H9 (cell line): ENCODE measurements around the gene RNF215. TPM values are rescaled to one million over a fixed set of nuclear protein-coding genes. Genes with fewer than 3 reads are reported as not detected.

ENCODE experiments used
- DNase-seq: peaks from one replicate; pipeline ENCODE4 v3.0.0-alpha.2; 2017
- H2AFZ ChIP-seq: one replicate; pipeline ENCODE4 v1.6.1; 2013; ENCODE audit warnings: mild to moderate bottlenecking, low read length, control low read depth, moderate library complexity
- H2AK5ac ChIP-seq: 2 replicates; pipeline ENCODE4 v1.6.1; 2013; ENCODE audit warnings: low read length, control low read depth, mixed read lengths; ENCODE audit not compliant: insufficient read length
- H2BK120ac ChIP-seq: one replicate; pipeline ENCODE4 v1.6.1; 2013; ENCODE audit warnings: low read depth, mild to moderate bottlenecking, low read length, control low read depth, inconsistent platforms; ENCODE audit not compliant: poor library complexity, severe bottlenecking
- H2BK12ac ChIP-seq: 2 replicates; pipeline ENCODE4 v1.6.1; 2013; ENCODE audit warnings: low read length, control low read depth, mixed read lengths, low read depth; ENCODE audit not compliant: insufficient read length
- H2BK15ac ChIP-seq: 2 replicates; pipeline ENCODE4 v1.6.1; 2013; ENCODE audit warnings: low read depth, low read length, control low read depth
- H2BK20ac ChIP-seq: one replicate; pipeline ENCODE4 v1.6.1; 2013; ENCODE audit warnings: low read depth, mild to moderate bottlenecking, low read length, control low read depth, inconsistent platforms; ENCODE audit not compliant: poor library complexity, severe bottlenecking
- H2BK5ac ChIP-seq: 2 replicates; pipeline ENCODE4 v1.6.1; 2013; ENCODE audit warnings: low read length, control low read depth, mixed read lengths; ENCODE audit not compliant: insufficient read length
- H3K14ac ChIP-seq: 2 replicates; pipeline ENCODE4 v1.6.1; 2013; ENCODE audit warnings: low read length, control low read depth; ENCODE audit not compliant: insufficient read depth
- H3K18ac ChIP-seq: 2 replicates; pipeline ENCODE4 v1.6.1; 2013; ENCODE audit warnings: low read depth, mild to moderate bottlenecking, mixed read lengths, low read length, control low read depth; ENCODE audit not compliant: insufficient read length
- H3K23ac ChIP-seq: 2 replicates; pipeline ENCODE4 v1.6.1; 2013; ENCODE audit warnings: low read length, control low read depth, mixed read lengths, low read depth; ENCODE audit not compliant: insufficient read length
- H3K23me2 ChIP-seq: 2 replicates; pipeline ENCODE4 v1.6.1; 2013; ENCODE audit warnings: low read depth, mild to moderate bottlenecking, mixed read lengths, low read length, control low read depth; ENCODE audit not compliant: insufficient read length, poor library complexity, severe bottlenecking
- H3K27ac ChIP-seq: 2 replicates; pipeline ENCODE4 v1.5.1; 2013; ENCODE audit warnings: low read length, control low read depth, mixed read lengths, low read depth; ENCODE audit not compliant: insufficient read length
- H3K27me3 ChIP-seq: 2 replicates; pipeline ENCODE4 v1.6.1; 2013; ENCODE audit warnings: low read length, control low read depth, inconsistent platforms; ENCODE audit not compliant: insufficient read depth
- H3K4ac ChIP-seq: 2 replicates; pipeline ENCODE4 v1.6.1; 2013; ENCODE audit warnings: low read depth, mild to moderate bottlenecking, control low read depth, inconsistent platforms, low read length, moderate library complexity
- H3K4me1 ChIP-seq: 2 replicates; pipeline ENCODE4 v1.6.1; 2013; ENCODE audit warnings: low read length, control low read depth, inconsistent platforms; ENCODE audit not compliant: insufficient read depth
- H3K4me2 ChIP-seq: 2 replicates; pipeline ENCODE4 v1.6.1; 2013; ENCODE audit warnings: low read length, control low read depth, mixed read lengths; ENCODE audit not compliant: insufficient read length, insufficient read depth
- H3K56ac ChIP-seq: 2 replicates; pipeline ENCODE4 v1.6.1; 2013; ENCODE audit warnings: low read depth, mild to moderate bottlenecking, mixed read lengths, low read length, control low read depth; ENCODE audit not compliant: insufficient read length
- H3K79me1 ChIP-seq: 2 replicates; pipeline ENCODE4 v1.6.1; 2013; ENCODE audit warnings: low read depth, mild to moderate bottlenecking, moderate library complexity, low read length, control low read depth, inconsistent platforms; ENCODE audit not compliant: insufficient read depth, poor library complexity, severe bottlenecking
- H3K79me2 ChIP-seq: 2 replicates; pipeline ENCODE4 v1.6.1; 2013; ENCODE audit warnings: low read length, control low read depth, inconsistent platforms; ENCODE audit not compliant: insufficient read depth
- H3K9ac ChIP-seq: 2 replicates; pipeline ENCODE4 v1.6.1; 2013; ENCODE audit warnings: low read length, control low read depth, mixed read lengths; ENCODE audit not compliant: insufficient read length; ENCODE audit errors: extremely low read depth
- H3K9me3 ChIP-seq: one replicate; pipeline ENCODE4 v1.6.1; 2013; ENCODE audit warnings: low read depth, low read length, inconsistent platforms; ENCODE audit not compliant: control insufficient read depth
- H3T11ph ChIP-seq: one replicate; pipeline ENCODE4 v1.6.1; 2013; ENCODE audit warnings: mild to moderate bottlenecking, low read length, control low read depth, inconsistent platforms
- H4K20me1 ChIP-seq: one replicate; pipeline ENCODE4 v1.6.1; 2013; ENCODE audit not compliant: control insufficient read depth, insufficient read length, insufficient read depth
- H4K5ac ChIP-seq: 2 replicates; pipeline ENCODE4 v1.6.1; 2013; ENCODE audit warnings: low read depth, mild to moderate bottlenecking, mixed read lengths, low read length, control low read depth; ENCODE audit not compliant: insufficient read length
- H4K8ac ChIP-seq: replicated peaks from 2 replicates; pipeline ENCODE4 v1.6.1; 2013; ENCODE audit warnings: low read length, control low read depth, mixed read lengths, low read depth; ENCODE audit not compliant: insufficient read length
- H4K91ac ChIP-seq: 2 replicates; pipeline ENCODE4 v1.6.1; 2013; ENCODE audit warnings: low read depth, mild to moderate bottlenecking, moderate library complexity, mixed read lengths, low read length, control low read depth; ENCODE audit not compliant: insufficient read length
- H3K27ac Mint-ChIP-seq, 3 experiments: 2 replicates in 2 of 3; 3 replicates in 1 of 3; pipeline ENCODE4 v1.8.0; 2020 to 2021; ENCODE audit warnings: mixed read lengths in 3 of 3, mild to moderate bottlenecking in 1 of 3, moderate library complexity in 1 of 3
- H3K27me3 Mint-ChIP-seq: 2 replicates; pipeline ENCODE4 v1.8.0; 2021; ENCODE audit warnings: low read depth, mild to moderate bottlenecking, moderate library complexity, mixed read lengths
- H3K36me3 Mint-ChIP-seq, 3 experiments: 2 replicates in 2 of 3; 3 replicates in 1 of 3; pipeline ENCODE4 v1.8.0; 2020 to 2021; ENCODE audit warnings: low read depth in 3 of 3, mixed read lengths in 3 of 3; ENCODE audit not compliant: insufficient read depth in 1 of 3
- H3K4me1 Mint-ChIP-seq, 2 experiments: 2 replicates each; pipeline ENCODE4 v1.8.0; 2020; ENCODE audit warnings: mixed read lengths in 2 of 2
- H3K4me3 Mint-ChIP-seq, 2 experiments: 2 replicates in 1 of 2; 3 replicates in 1 of 2; pipeline ENCODE4 v1.8.0; 2020 to 2021; ENCODE audit warnings: mild to moderate bottlenecking in 2 of 2, mixed read lengths in 2 of 2, moderate library complexity in 1 of 2
- H3K9me3 Mint-ChIP-seq, 2 experiments: 2 replicates in 1 of 2; 3 replicates in 1 of 2; pipeline ENCODE4 v1.8.0; 2020; ENCODE audit warnings: mild to moderate bottlenecking in 2 of 2, mixed read lengths in 2 of 2, moderate library complexity in 1 of 2
- WGBS: extraction: QIAGEN DNeasy Blood & Tissue Kit; methylation state at CpG from one replicate; pipeline ENCODE4 v1.1.7; 2013; ENCODE audit warnings: missing lambda C conversion rate, low lambda C conversion rate, mixed read lengths; ENCODE audit not compliant: insufficient read length; ENCODE audit errors: extremely low coverage; 5-methylcytosine and 5-hydroxymethylcytosine counted together
- total RNA-seq: library from RNA; stranded (reverse); gene quantifications from 2 replicates; pipeline ENCODE4 v1.2.1, GENCODE V29; 2021
- TF ChIP-seq, protein P1 (sequence below): fragments of 200-600 bp; sonication (generic); conservative IDR thresholded peaks from 3 replicates; pipeline ENCODE4 v1.8.0; 2021; ENCODE audit warnings: antibody characterized with exemption, mild to moderate bottlenecking

Gene RNF215
- total RNA-seq, 1 experiment from 2014 or later = 24.5 TPM

DNA sequence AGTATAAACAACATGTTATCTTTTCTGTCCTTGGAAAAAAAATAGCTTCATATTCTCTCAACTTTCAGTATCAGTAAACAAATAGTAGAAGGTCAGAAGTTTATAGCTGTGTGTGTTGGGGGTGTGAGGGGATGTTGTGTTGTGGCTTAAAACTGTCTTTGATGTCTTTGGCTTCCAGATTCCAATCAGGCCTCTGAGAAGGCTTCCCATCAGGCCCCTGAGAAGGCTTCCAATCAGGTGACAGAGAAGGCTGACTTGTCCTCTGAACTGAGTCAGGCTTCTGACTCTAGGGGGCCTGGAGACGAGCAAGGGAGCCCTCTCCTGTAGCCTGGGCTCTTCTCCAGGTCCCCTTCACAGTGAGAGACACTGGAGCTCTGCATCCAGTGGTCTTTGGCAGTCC, 47.6 kb upstream of the RNF215 start:
- Histone ChIP-seq H3K79me2 (no peaks in the 10 kb centered on the region), H2BK120ac (no peak overlapping the region), H3K79me1 (no peaks in the 10 kb centered on the region), H3K4ac (no peak overlapping the region), H4K91ac (no peak overlapping the region), H3K18ac (no peak overlapping the region), H3K9me3 (no peaks in the 10 kb centered on the region), H3T11ph (no peak overlapping the region), H3K23me2 (no peaks in the 10 kb centered on the region), H2BK15ac (no peak overlapping the region), H3K23ac (no peak overlapping the region), H2BK5ac (no peak overlapping the region), H3K27ac (no peak overlapping the region), H2AFZ (no peak overlapping the region), H3K9ac (no peak overlapping the region), H3K27me3 (no peaks in the 10 kb centered on the region), H2BK20ac (no peak overlapping the region), H2AK5ac (no peak overlapping the region), H4K20me1 (no peaks in the 10 kb centered on the region), H3K4me1 (no peaks in the 10 kb centered on the region), H4K8ac (no peak overlapping the region), H2BK12ac (no peak overlapping the region), H3K56ac (no peak overlapping the region), H3K4me2 (no peak overlapping the region), H3K14ac (no peak overlapping the region), H4K5ac (no peak overlapping the region)
- TF ChIP-seq, protein P1, sequence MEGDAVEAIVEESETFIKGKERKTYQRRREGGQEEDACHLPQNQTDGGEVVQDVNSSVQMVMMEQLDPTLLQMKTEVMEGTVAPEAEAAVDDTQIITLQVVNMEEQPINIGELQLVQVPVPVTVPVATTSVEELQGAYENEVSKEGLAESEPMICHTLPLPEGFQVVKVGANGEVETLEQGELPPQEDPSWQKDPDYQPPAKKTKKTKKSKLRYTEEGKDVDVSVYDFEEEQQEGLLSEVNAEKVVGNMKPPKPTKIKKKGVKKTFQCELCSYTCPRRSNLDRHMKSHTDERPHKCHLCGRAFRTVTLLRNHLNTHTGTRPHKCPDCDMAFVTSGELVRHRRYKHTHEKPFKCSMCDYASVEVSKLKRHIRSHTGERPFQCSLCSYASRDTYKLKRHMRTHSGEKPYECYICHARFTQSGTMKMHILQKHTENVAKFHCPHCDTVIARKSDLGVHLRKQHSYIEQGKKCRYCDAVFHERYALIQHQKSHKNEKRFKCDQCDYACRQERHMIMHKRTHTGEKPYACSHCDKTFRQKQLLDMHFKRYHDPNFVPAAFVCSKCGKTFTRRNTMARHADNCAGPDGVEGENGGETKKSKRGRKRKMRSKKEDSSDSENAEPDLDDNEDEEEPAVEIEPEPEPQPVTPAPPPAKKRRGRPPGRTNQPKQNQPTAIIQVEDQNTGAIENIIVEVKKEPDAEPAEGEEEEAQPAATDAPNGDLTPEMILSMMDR = no peak
- WGBS = no CpG with 5 or more reads among the region's 1 CpG
- Mint-ChIP-seq H3K9me3 (no peaks in the 10 kb centered on the region; a peak in 1 of 5 replicates), H3K36me3 (peaks cover 0 to 3% (median 0%) of the 10 kb centered on the region in 3 experiments; a peak in 1 of 7 replicates), H3K27ac (no peak overlapping the region), H3K4me1 (peaks cover 11 to 17% of the 10 kb centered on the region in 2 experiments), H3K27me3 (peaks cover 3% of the 10 kb centered on the region), H3K4me3 (no peak overlapping the region)
- DNase-seq = no peak
